Stimulated activated CD4-positive, alpha-beta T cell treated with anti-CD3 and anti-CD28 coated beads, Interleukin-15, amount 100 ng/mL, for 24 hours (primary cell): ENCODE results near the gene S100A2.
A peak's percentile ranks its signal among the peaks of the same experiment; 100 is the strongest.
"Not testable (repeated sequence)": the region's sequence is repeated elsewhere in the genome, so short reads cannot be mapped to it uniquely, and the experiment has no call there.

Experiments used
- DNase-seq: peaks from one replicate; pipeline ENCODE4 v3.0.0-alpha.2; 2020

S100A2 gene

DNA sequence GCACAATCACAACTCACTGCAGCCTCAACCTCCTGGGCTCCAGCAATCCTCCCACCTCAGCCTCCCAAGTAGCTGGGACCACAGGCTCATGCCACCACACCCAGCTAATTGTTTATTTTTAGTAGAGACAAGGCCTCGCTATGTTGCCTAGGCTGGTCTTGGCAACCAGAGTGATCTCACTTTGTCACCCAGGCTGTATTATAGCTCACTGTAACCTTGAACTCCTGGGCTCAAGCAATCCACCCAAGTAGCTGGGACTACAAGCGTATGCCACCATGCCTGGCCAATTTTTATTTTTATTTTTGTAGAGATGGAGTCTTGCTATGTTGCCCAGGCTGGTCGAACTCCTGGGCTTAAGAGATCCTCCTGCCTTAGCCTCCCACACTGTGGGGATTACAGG lies 3.6 kb downstream of the S100A2 start:
- not testable (repeated sequence) for DNase-seq

GRCh38 chr1:153561466-153561985 lies 4.1 kb downstream of the S100A2 start:
- no peak for DNase-seq

- no peak for DNase-seq
Measured at GRCh38 chr1:153560771-153561465, 4.7 kb downstream of the S100A2 start.

DNA sequence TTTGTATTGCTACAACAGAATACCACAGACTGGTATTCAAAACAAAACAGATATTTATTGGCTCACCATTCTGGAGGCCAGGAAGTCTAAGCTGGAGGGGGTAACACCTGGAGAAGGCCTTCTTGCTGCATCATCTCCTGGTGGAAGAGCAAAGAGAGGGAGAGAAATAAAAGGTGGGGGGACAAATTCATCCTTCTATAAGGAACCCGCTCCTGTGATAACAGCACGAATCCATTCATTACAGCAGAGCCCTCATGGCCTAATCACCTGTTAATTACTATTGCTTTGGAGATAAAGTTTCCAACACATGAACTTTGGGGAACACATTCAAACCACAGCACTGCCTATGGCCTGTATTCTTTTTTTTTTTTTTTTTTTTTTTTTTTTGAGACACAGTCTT lies 5.4 kb downstream of the S100A2 start:
- DNase-seq, result no peak

- DNase-seq, result no peak
Measured at GRCh38 chr1:153557877-153558276, 7.8 kb downstream of the S100A2 start.

DNA sequence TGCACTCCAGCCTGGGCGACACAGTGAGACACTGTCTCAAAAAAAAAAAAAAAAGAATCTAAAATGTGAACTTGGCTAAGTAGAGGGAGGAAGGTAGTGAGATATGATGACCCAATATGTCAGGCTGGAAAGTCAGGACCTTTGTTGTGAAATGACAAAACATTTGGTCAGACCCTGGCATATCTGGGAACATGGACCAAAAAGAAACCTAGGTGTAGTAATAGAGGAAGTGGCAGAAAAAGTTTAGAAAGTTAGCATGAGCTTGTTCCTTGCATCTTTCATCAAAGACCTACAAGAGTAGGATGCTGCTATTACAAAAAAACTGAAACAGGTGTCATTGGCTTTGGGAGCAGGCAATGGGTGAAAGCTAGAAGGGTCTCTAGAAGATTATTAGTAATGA lies 9.3 kb downstream of the S100A2 start:
- no peak for DNase-seq

DNA sequence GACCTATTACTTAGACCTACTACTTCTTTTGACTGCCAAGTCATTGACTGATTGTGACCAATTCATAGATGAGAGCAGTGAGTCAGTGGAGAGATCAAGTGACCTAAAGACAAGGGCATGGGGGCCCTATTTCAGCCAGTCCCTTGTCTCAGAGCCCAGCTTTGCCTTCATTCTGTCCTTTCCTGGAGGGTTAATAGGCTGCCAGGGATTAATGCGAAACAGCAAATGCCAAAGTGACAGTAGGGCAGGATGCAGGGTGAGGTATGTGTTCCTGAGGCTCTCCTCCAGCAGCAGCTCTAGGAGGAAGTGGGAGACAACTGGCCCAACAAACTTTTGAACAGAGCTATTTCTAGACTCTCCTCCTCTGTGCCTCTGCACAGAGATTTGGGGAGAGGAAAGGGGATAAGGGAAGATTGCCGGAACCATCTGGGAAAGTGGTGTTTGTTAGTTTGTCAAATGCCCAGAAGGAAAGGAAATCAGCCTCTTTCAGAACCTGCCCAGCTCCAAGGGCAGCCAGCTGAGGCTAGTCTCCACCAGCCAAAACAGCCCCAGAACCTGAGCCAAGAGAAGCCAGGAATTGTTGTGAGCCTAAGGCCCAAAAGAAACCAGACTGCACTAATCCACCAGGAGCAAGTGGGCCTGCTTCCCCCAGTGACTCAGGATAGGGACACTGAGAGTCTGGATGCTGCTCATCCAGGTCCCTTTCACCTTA lies 11.7 kb downstream of the S100A2 start:
- no peak for DNase-seq

GRCh38 chr1:153553096-153553495 lies 12.5 kb downstream of the S100A2 start:
- DNase-seq, result no peak

- DNase-seq, result no peak
Measured at GRCh38 chr1:153552335-153552734, 13.3 kb downstream of the S100A2 start.

- DNase-seq, result no peak
Measured at GRCh38 chr1:153550827-153551500, 14.7 kb downstream of the S100A2 start.

- DNase-seq, result no peak
Measured at GRCh38 chr1:153550398-153550758, 15.3 kb downstream of the S100A2 start.

DNA sequence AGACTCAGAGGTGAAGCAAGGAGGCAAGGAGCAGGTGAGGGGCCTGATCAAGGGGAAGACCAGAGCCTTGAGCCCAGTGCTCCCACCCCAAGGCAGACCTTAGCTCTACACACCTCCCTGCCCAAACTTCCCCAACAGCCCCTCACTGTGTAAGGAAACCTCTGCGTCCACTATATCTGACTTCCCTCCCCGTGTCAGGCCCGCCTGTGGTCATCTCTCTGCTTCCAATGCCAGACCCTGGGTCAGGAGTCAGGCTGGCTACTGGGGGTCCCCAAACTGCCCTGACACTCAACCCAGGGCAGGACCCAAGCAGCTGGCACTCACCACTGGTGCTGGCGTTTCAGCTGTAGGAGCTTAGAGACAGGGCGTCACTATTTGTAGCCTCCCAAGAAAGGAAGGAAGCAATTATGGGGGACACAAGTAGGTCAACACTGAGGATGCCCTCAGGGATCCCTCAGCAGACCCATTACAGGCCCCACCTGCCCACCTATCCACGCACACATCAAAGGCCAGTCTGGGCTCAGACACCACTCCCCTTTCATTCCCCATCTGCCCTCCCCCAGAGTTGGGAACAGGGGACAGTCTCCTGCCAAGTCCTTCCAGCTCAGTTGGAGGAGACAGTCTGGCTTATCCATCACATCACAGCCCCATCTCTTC lies 15.8 kb downstream of the S100A2 start:
- no peak for DNase-seq

GRCh38 chr1:153548722-153549688 lies 16.6 kb downstream of the S100A2 start, which contains the start of gene S100A3:
S100A3 (minus strand) TSS chr1:153549258; CDS start chr1:153548485, 773 bp downstream.
- DNase-seq, result no peak

GRCh38 chr1:153547560-153548551 lies 17.8 kb downstream of the S100A2 start:
- DNase-seq, result no peak

GRCh38 chr1:153546796-153547559 lies 18.7 kb downstream of the S100A2 start:
- no peak for DNase-seq

DNA sequence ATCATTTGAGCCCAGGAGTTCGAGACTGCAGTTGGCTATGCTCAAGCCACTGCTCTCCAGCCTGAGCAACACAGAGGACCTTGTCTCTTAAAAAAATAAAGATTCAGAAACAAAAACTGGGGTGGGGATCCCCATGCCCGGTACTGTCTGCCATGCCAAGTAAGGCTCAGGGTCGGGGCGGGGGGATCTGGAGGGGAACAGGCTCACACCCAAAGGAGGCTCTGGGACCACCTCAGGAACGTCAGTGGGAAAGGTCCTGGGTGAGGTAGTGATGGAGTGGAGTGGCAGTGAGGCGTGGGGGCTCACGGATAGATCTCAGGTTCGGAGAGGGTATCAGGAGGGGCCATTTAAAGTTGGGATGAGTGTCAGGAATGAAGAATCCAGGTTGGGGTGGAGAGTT lies 19.3 kb downstream of the S100A2 start:
- no peak for DNase-seq

- DNase-seq, result peak; percentile 97
Measured at GRCh38 chr1:153545067-153546055, 20.3 kb downstream of the S100A2 start, which contains the start of gene S100A4. S100A4 (minus strand) TSS chr1:153545806; CDS start chr1:153544794, 1,012 bp downstream.

DNA sequence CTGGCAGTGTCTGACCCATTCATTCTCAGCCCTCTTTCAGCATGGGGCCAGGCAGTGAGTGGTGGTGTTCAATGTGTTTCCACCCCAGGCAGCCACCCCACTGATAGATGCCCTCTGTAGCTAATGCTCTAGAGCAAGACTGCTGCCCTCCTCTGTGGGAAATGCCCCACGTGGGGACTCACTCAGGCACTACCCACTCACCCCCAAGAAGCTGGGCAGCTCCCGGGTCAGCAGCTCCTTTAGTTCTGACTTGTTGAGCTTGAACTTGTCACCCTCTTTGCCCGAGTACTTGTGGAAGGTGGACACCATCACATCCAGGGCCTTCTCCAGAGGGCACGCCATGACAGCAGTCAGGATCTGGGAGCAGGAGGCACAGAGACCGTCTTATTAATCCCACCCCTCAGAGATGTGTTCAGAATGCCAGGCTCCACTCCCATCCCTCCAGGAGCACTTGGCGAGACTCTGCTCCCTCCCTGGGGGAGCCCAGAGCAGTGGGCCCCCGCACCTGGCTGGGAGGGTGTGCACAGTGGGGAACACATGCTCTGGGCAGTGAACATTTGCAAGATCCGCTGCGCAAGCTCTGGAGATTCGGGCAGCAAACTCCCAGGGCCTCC lies 21.1 kb downstream of the S100A2 start:
- DNase-seq, result no peak
